ENCODE measurements around the gene OAF.
"Not testable (repeated sequence)": the region's sequence is repeated elsewhere in the genome, so short reads cannot be mapped to it uniquely, and the experiment has no call there.

Gene OAF

DNA sequence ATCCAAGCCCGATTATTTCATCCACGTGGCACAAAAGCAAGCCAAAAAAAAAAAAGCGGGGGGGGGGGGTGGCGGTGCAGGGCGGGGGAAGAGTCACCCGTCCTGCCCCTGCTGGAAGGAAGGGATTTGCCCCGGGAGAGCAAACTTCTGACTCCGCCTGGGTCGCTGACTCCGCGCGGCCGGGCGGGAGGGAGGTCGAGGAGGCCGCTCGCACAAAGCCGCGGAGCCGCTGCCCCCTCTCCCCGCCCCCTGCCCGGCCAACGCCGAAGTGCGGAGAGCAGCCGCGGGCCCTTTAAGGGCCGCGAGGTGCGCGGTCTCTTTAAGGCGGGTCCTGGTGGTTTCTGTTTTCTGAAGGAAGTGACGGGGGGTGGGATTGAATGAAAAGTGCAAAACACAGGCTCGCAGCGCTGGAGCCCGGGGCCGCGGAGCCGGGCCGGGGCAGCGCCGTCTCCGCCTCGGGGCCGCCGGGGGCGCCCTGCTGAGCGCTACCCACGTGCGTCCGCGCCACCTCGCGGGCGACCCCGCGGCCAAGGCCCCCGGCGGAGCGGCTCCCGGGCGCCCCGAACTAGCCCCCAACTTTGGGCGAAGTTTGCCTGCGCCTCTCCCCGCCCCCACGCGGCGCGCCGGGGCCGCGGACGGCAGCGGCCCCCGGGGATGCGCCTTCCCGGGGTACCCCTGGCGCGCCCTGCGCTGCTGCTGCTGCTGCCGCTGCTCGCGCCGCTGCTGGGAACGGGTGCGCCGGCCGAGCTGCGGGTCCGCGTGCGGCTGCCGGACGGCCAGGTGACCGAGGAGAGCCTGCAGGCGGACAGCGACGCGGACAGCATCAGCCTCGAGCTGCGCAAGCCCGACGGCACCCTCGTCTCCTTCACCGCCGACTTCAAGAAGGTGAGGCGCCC is at the start of gene OAF:
Gene OAF, plus strand, starts transcription at position 407 of the 896 bp plus-strand sequence. Its CDS starts 248 bp downstream, at position 655.
- peak; percentile 63 for DNase-seq

DNA sequence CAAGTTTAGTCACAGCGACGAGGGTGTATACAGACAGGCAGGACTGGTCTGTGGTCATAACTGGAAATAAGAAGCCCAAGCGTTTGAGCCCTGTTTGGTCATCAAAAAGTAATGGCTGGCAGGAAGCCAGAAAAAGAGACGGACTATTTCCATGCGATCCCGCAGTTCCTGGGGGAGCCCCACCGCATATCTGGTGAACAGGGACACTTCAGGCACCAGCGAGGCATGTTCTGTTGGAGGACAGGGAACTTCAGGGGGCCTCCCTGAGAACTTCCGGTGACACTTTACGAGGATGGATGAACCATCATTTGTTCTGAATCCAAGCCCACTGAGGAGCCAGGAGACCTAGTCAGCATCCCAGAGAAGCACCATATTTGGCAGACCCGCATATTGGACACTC is 43.2 kb upstream of the OAF start:
- no peak for DNase-seq

GRCh38 chr11:120168108-120168959 is 42.5 kb upstream of the OAF start:
- DNase-seq, result no peak

DNA sequence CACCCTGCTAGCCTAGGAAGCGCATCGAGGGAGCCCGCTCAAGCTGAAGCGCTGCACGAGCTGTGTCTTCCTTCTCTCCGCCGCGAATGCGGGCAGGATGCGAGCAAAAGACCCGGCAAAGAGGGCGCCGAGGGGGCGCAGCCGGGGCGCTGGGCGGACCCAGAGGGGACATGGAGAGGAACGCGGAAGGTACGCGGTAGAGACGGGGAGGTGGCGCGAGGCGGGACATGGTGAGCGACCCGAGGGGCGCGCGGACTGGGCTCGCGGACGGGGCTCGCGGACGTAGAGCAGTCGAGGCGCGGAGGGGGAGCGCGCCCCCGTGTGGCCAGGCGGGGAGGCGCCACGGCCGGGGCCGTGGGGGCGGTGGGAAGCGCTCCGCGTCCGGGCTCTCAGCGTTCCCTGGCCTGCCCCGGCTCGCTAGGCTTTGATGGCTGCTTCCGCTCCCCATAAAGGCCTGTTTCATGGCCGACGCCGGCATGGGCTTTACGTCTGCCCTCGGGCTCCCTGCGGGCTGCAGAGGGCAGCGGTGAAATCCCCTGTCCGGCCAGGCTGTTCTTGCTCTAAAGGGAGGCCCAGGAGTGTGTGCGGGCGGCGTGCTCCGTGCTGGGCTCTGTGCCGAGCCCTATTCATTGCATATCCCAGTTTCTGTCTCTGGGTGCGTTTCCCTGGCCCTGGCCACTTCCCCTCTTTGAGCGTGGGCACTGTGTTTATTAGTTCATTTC is 41.7 kb upstream of the OAF start:
- no peak for DNase-seq

- no peak for DNase-seq
Measured at GRCh38 chr11:120169981-120170698, 40.7 kb upstream of the OAF start.

DNA sequence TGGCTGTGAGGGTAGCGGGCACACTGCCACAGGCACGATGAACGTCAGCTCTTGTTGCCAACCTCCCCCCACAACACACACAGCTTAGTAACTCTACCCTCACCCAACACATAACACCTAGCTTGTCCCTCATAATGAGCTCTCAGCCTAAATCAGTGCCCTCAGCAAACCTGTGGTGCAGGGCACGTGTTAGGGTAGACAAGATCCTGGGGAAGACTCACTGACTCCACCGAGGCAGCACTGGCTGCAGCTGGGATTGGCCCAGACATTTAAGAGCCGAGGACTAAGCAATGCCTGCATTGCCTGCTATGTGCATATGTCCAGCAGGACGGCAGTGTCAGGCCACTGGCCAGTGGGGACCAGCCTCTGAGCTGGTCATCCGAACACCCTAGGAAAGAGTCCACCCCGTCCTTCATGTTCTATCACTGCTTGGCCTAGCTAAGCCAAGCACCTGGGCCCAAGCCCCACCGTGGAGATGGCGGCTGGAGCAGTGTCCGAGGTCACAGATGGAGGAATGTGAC is 40.0 kb upstream of the OAF start:
- no peak for DNase-seq

GRCh38 chr11:120172054-120172911 is 38.5 kb upstream of the OAF start:
- peak; percentile 45 for DNase-seq

GRCh38 chr11:120173019-120173705 is 37.7 kb upstream of the OAF start:
- DNase-seq, result no peak

DNA sequence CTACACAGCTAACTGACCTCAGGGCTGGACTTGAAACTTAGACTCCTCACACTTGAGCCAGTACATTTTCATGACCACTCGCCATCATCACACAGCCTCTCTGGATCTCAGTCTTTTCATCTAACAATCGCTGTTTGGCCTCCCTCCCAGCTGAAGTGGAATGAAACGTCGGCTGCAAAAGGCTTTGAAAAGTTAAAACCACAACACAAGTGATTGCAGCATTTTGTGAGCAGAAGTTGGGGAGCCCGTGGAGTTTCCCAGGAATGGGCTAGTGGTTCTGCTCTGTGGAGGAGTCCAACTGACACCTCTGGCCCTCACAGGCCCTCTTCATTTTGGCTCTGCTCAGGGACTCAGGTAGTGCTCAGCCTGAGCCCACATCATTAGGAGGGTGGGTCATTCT is 37.0 kb upstream of the OAF start:
- no peak for DNase-seq

- no peak for DNase-seq
Measured at GRCh38 chr11:120174866-120175265, 36.0 kb upstream of the OAF start.

DNA sequence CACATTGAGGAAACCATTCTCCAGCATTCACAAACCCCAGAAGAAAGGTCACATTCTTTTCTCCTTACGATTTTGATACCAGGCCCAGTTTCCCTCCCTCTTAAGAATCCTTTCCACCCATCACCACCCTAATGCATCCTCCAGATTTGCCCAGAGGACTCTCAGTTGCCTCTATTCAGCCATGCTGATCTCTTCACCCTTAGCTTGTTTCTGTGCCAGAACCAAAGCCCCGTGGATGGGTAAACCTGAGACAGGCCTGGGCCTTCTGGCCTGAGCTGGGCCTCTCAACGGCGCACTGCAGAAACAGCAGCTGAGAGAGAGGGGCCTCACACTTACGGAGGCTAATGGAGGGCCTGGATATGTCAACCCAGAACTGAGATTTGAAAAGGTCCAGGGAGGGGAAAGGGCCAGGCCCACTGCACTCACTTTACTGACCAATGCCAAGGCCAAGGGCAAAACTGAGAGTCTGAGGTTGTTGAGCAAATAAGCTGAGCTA is 32.2 kb upstream of the OAF start:
- DNase-seq, result no peak

GRCh38 chr11:120179057-120179672 is 31.7 kb upstream of the OAF start:
- no peak for DNase-seq

GRCh38 chr11:120180063-120180462 is 30.8 kb upstream of the OAF start:
- DNase-seq, result not testable (repeated sequence)

DNA sequence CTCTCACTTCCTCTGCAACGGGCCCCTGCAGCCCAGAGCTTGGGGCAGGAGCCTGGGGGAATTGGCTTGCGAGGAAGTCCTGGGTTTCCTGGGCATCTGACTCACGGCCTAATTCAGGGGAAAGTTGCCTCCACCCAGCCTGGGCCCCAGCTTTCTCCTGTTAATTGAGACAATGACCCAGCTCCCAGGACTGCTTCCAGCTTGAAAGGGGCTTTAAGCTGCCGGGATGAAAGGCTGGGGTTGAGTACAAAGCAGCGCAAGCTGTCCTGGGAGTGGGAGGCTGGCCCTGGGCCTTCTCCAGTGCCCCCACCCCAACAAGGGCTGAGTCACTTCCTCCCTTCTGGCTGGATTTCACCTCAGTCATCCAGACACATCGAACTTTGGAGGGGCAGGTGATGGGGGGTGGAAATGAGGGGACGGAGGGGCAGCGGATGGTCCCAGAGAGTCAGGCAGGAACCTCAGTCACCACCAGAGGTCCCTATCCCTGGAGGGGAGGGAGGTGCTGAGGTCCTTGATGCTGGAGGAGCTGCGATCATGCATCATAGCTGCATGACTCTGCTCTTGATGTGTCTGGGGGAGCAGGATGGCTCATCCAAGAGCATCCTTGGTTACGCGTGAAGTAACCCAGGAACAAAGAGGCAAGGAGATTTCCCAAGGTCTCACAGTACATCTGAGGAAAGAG is 30.1 kb upstream of the OAF start:
- DNase-seq, result no peak

DNA sequence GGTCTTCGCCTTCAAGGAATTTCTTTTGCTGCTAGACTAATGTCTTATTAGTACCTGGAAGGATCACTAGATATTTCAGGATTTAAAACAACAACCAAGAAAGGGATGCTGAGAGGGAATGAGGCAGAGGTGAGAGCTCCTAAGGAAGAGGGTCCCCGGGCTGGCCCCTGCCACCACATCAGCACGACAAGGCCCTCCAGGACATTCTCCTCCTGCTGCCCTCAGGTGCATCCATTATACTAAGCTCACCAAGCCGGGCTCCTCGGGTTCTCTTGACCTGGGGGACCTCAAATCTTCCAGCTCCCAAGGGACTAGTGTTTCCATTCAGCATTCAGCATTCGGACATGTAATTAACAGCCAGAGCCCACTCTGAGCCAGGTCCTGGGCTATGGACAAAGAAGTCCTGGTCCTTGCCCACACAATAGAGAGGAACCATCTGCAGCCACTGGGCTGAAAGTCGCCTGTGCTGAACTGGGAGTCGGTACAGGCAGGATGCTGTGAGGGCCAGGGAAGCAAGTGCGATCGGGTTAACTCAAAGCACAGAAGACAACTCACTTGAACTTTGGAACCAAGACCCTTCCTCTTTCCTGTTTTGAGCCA is 29.4 kb upstream of the OAF start:
- DNase-seq, result no peak

DNA sequence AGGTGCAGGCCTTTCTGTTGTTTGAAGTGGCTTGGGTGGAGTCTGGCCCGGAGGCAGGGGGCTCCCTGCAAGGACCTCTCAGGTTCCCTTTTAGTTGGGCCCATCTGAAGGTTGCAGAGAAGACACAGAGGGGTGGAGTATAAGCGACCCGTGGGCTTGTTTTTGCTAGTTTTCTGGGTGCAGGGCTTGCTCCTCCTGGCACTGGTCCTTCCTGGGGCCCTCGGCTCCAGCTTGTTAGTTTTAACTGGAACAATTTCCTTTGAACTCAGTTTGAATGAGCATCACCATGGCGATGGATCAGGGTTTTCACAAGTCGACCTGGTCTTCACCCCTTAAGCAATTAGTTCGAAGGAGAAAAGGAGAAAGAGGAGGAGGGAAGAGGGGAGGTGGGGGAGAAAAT is 28.5 kb upstream of the OAF start:
- no peak for DNase-seq

GRCh38 chr11:120182790-120183491 is 27.9 kb upstream of the OAF start:
- no peak for DNase-seq

DNA sequence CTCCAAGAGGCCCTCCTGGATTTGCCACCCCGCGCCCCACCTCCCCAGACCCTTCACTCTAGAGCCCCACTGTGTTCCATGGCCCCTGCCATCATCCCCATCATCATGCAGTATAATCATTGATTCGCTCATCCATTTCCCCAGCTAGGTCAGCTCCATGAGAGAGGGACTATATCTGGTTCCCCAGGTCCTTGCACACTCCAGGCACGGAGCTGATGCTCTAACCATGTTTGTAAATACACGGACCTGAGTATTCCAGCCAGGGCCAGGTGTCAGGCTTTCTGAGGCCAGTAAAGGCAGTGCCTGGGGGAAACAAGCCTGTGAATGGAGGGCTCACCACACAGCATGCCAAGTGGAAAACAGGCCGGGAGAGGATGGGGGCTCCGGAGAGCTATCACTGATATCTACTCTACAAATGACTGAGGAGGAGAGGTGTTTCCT is 27.1 kb upstream of the OAF start:
- DNase-seq, result no peak
